ENCODE results near the gene TREH. TPM values are rescaled to one million over a fixed set of nuclear protein-coding genes. Genes with fewer than 3 reads are reported as not detected.

The TREH gene
- total and polyA plus RNA-seq, 2 donors, result 0.39 TPM; not detected in 1

- H3K4me3 ChIP-seq (ENCODE audit: low read length in 2 of 2), result no peak overlapping the region
- H3K27me3 ChIP-seq (ENCODE audit: control insufficient read depth in 2 of 2, insufficient read depth in 1 of 2, low read length in 1 of 2), result no peaks in the 10 kb centered on the region
- no peak overlapping the region for H3K27ac ChIP-seq (ENCODE audit: low read depth in 1 of 2, low read length in 1 of 2)
- H3K9me3 ChIP-seq (ENCODE audit: control insufficient read depth in 2 of 2, insufficient read depth in 1 of 2, low read length in 1 of 2), result no peaks in the 10 kb centered on the region
- no peak for DNase-seq (ENCODE audit: low read depth in 6 of 9, low spot score in 9 of 9)
- WGBS, result 95% methylated on average over 8 of the region's 8 CpGs
- peaks cover 2 to 11% of the 10 kb centered on the region in 2 donors for H3K4me1 ChIP-seq (ENCODE audit: control insufficient read depth in 2 of 2, insufficient read depth in 2 of 2, low read length in 2 of 2)
- no peaks in the 10 kb centered on the region for H3K36me3 ChIP-seq (ENCODE audit: control insufficient read depth in 2 of 2, insufficient read depth in 2 of 2, low read length in 1 of 2)
Observed at GRCh38 chr11:118662401-118663271, 16.8 kb downstream of the TREH start.

GRCh38 chr11:118661425-118662301 is 17.8 kb downstream of the TREH start:
- no peak overlapping the region for H3K4me3 ChIP-seq (ENCODE audit: low read length in 2 of 2)
- no peaks in the 10 kb centered on the region for H3K27me3 ChIP-seq (ENCODE audit: control insufficient read depth in 2 of 2, insufficient read depth in 1 of 2, low read length in 1 of 2)
- H3K4me1 ChIP-seq (ENCODE audit: control insufficient read depth in 2 of 2, insufficient read depth in 2 of 2, low read length in 2 of 2), result peaks cover 2 to 11% of the 10 kb centered on the region in 2 donors
- no peaks in the 10 kb centered on the region for H3K9me3 ChIP-seq (ENCODE audit: control insufficient read depth in 2 of 2, insufficient read depth in 1 of 2, low read length in 1 of 2)
- no peak overlapping the region for H3K27ac ChIP-seq (ENCODE audit: low read depth in 1 of 2, low read length in 1 of 2)
- no peak for DNase-seq (ENCODE audit: low read depth in 6 of 9, low spot score in 9 of 9)
- 96% methylated on average over 19 of the region's 19 CpGs for WGBS
- H3K36me3 ChIP-seq (ENCODE audit: control insufficient read depth in 2 of 2, insufficient read depth in 2 of 2, low read length in 1 of 2), result no peaks in the 10 kb centered on the region

GRCh38 chr11:118660681-118661424 is 18.6 kb downstream of the TREH start:
- DNase-seq (ENCODE audit: low read depth in 6 of 9, low spot score in 9 of 9), result no peak
- Histone ChIP-seq H3K4me1 (ENCODE audit: control insufficient read depth in 2 of 2, insufficient read depth in 2 of 2, low read length in 2 of 2) (peaks cover 2 to 11% of the 10 kb centered on the region in 2 donors), H3K27me3 (ENCODE audit: control insufficient read depth in 2 of 2, insufficient read depth in 1 of 2, low read length in 1 of 2) (no peaks in the 10 kb centered on the region), H3K4me3 (ENCODE audit: low read length in 2 of 2) (no peak overlapping the region), H3K27ac (ENCODE audit: low read depth in 1 of 2, low read length in 1 of 2) (no peak overlapping the region), H3K36me3 (ENCODE audit: control insufficient read depth in 2 of 2, insufficient read depth in 2 of 2, low read length in 1 of 2) (no peaks in the 10 kb centered on the region), H3K9me3 (ENCODE audit: control insufficient read depth in 2 of 2, insufficient read depth in 1 of 2, low read length in 1 of 2) (no peaks in the 10 kb centered on the region)
- WGBS, result 93% methylated on average over 7 of the region's 7 CpGs

GRCh38 chr11:118659953-118660680 is 19.3 kb downstream of the TREH start:
- 89% methylated on average over 14 of the region's 14 CpGs for WGBS
- Histone ChIP-seq H3K36me3 (ENCODE audit: control insufficient read depth in 2 of 2, insufficient read depth in 2 of 2, low read length in 1 of 2) (no peaks in the 10 kb centered on the region), H3K9me3 (ENCODE audit: control insufficient read depth in 2 of 2, insufficient read depth in 1 of 2, low read length in 1 of 2) (no peaks in the 10 kb centered on the region), H3K27me3 (ENCODE audit: control insufficient read depth in 2 of 2, insufficient read depth in 1 of 2, low read length in 1 of 2) (no peaks in the 10 kb centered on the region), H3K4me1 (ENCODE audit: control insufficient read depth in 2 of 2, insufficient read depth in 2 of 2, low read length in 2 of 2) (peaks cover 2 to 11% of the 10 kb centered on the region in 2 donors), H3K27ac (ENCODE audit: low read depth in 1 of 2, low read length in 1 of 2) (no peak overlapping the region), H3K4me3 (ENCODE audit: low read length in 2 of 2) (no peak overlapping the region)
- DNase-seq (ENCODE audit: low read depth in 6 of 9, low spot score in 9 of 9), result no peak

DNA sequence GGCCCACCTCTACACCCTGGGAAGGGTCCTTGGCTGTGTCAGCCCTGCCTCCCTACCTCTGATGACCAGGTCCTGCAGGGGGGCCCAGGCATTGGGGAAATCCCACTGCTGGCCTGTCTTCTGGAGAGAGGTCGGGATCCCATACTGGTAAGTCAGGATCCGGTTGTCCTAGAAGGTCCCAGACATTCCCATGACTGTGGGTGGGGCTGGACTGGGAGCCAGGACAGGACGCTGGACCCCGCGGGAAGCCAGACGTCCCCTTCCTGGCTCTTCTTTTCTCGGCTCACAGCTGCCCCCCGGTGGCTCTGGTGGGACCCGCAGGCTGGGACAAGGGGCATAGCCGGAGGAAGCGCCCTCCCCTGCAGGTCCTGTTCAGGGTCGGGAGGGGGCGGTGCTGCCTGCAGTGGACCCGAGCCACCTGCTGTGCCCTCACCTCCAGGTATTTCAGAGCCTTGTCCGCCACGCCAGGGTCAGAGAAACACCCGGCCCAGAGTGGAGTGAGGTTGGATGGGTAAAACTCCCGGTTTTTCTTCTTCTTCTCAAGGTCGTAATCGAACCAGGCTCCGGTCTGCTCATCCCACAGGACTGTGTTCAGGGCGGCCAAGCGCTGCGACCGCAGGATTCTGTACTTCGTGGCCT is 20.0 kb downstream of the TREH start:
- Histone ChIP-seq H3K27me3 (ENCODE audit: control insufficient read depth in 2 of 2, insufficient read depth in 1 of 2, low read length in 1 of 2) (no peaks in the 10 kb centered on the region), H3K9me3 (ENCODE audit: control insufficient read depth in 2 of 2, insufficient read depth in 1 of 2, low read length in 1 of 2) (no peaks in the 10 kb centered on the region), H3K27ac (ENCODE audit: low read depth in 1 of 2, low read length in 1 of 2) (no peak overlapping the region), H3K4me3 (ENCODE audit: low read length in 2 of 2) (no peak overlapping the region), H3K4me1 (ENCODE audit: control insufficient read depth in 2 of 2, insufficient read depth in 2 of 2, low read length in 2 of 2) (peaks cover 2 to 11% of the 10 kb centered on the region in 2 donors), H3K36me3 (ENCODE audit: control insufficient read depth in 2 of 2, insufficient read depth in 2 of 2, low read length in 1 of 2) (no peaks in the 10 kb centered on the region)
- DNase-seq (ENCODE audit: low read depth in 6 of 9, low spot score in 9 of 9), result peak; percentile 39 to 87 (median 72)
- WGBS, result 24% methylated on average over 26 of the region's 26 CpGs

GRCh38 chr11:118658429-118659313 is 20.8 kb downstream of the TREH start:
- Histone ChIP-seq H3K27ac (ENCODE audit: low read depth in 1 of 2, low read length in 1 of 2) (no peak overlapping the region), H3K4me1 (ENCODE audit: control insufficient read depth in 2 of 2, insufficient read depth in 2 of 2, low read length in 2 of 2) (peaks cover 2 to 11% of the 10 kb centered on the region in 2 donors), H3K36me3 (ENCODE audit: control insufficient read depth in 2 of 2, insufficient read depth in 2 of 2, low read length in 1 of 2) (no peaks in the 10 kb centered on the region), H3K27me3 (ENCODE audit: control insufficient read depth in 2 of 2, insufficient read depth in 1 of 2, low read length in 1 of 2) (no peaks in the 10 kb centered on the region), H3K4me3 (ENCODE audit: low read length in 2 of 2) (no peak overlapping the region), H3K9me3 (ENCODE audit: control insufficient read depth in 2 of 2, insufficient read depth in 1 of 2, low read length in 1 of 2) (no peaks in the 10 kb centered on the region)
- DNase-seq (ENCODE audit: low read depth in 6 of 9, low spot score in 9 of 9), result no peak
- 73% methylated on average over 16 of the region's 16 CpGs for WGBS

- Histone ChIP-seq H3K36me3 (ENCODE audit: control insufficient read depth in 2 of 2, insufficient read depth in 2 of 2, low read length in 1 of 2) (no peaks in the 10 kb centered on the region), H3K9me3 (ENCODE audit: control insufficient read depth in 2 of 2, insufficient read depth in 1 of 2, low read length in 1 of 2) (no peaks in the 10 kb centered on the region), H3K27me3 (ENCODE audit: control insufficient read depth in 2 of 2, insufficient read depth in 1 of 2, low read length in 1 of 2) (no peaks in the 10 kb centered on the region), H3K4me1 (ENCODE audit: control insufficient read depth in 2 of 2, insufficient read depth in 2 of 2, low read length in 2 of 2) (peaks cover 9 to 15% of the 10 kb centered on the region in 2 donors), H3K27ac (ENCODE audit: low read depth in 1 of 2, low read length in 1 of 2) (no peak overlapping the region), H3K4me3 (ENCODE audit: low read length in 2 of 2) (no peak overlapping the region)
- no peak for DNase-seq (ENCODE audit: low read depth in 6 of 9, low spot score in 9 of 9)
- WGBS, result 97% methylated on average over 16 of the region's 16 CpGs
Observed at GRCh38 chr11:118657709-118658428, 21.6 kb downstream of the TREH start.
